HT1080 (cell line): ENCODE measurements around the gene THSD4. TPM values are rescaled to one million over a fixed set of nuclear protein-coding genes. Genes with fewer than 3 reads are reported as not detected.
"Not testable (repeated sequence)": the region's sequence is repeated elsewhere in the genome, so short reads cannot be mapped to it uniquely, and the experiment has no call there.

Experiments
- DNase-seq: peaks from one replicate; pipeline ENCODE4 v3.0.0-alpha.2; 2015; ENCODE audit warnings: low read depth
- total RNA-seq: library from RNA; depleted of rRNA; stranded (reverse); fragments of >200 nt; shearing (Covaris generic); gene quantifications from 2 replicates; pipeline ENCODE4 v1.2.3, GENCODE V29; 2014

THSD4 gene
- total RNA-seq, 1 experiment from 2014 or later, result 11.8 TPM

- DNase-seq, result no peak
Measured at GRCh38 chr15:71187078-71187477, 71.8 kb downstream of the THSD4 start.

- DNase-seq, result no peak
Measured at GRCh38 chr15:71187526-71187925, 72.3 kb downstream of the THSD4 start.

- no peak for DNase-seq
Measured at GRCh38 chr15:71189718-71190117, 74.4 kb downstream of the THSD4 start.

- no peak for DNase-seq
Measured at GRCh38 chr15:71191296-71191695, 76.0 kb downstream of the THSD4 start.

GRCh38 chr15:71192816-71193215 is 77.5 kb downstream of the THSD4 start:
- no peak for DNase-seq

- no peak for DNase-seq
Measured at GRCh38 chr15:71194286-71194685, 79.0 kb downstream of the THSD4 start.

GRCh38 chr15:71195242-71195641 is 80.0 kb downstream of the THSD4 start:
- DNase-seq, result peak; percentile 47

GRCh38 chr15:71197620-71198019 is 82.3 kb downstream of the THSD4 start:
- DNase-seq, result no peak

GRCh38 chr15:71198846-71199245 is 83.6 kb downstream of the THSD4 start:
- DNase-seq, result no peak

- peak; percentile 13 for DNase-seq
Measured at GRCh38 chr15:71199384-71200351, 84.4 kb downstream of the THSD4 start.

- no peak for DNase-seq
Measured at GRCh38 chr15:71201477-71201876, 86.2 kb downstream of the THSD4 start.

GRCh38 chr15:71202712-71203111 is 87.4 kb downstream of the THSD4 start:
- DNase-seq, result no peak

- no peak for DNase-seq
Measured at GRCh38 chr15:71203586-71204474, 88.6 kb downstream of the THSD4 start.

GRCh38 chr15:71207141-71207540 is 91.9 kb downstream of the THSD4 start:
- DNase-seq, result no peak

GRCh38 chr15:71212146-71212545 is 96.9 kb downstream of the THSD4 start:
- DNase-seq, result no peak

GRCh38 chr15:71213943-71214342 is 98.7 kb downstream of the THSD4 start:
- DNase-seq, result not testable (repeated sequence)

GRCh38 chr15:71215126-71215894 is 100.0 kb downstream of the THSD4 start:
- DNase-seq, result no peak

- DNase-seq, result no peak
Measured at GRCh38 chr15:71218272-71218805, 103.1 kb downstream of the THSD4 start.

- DNase-seq, result no peak
Measured at GRCh38 chr15:71219101-71219500, 103.8 kb downstream of the THSD4 start.

GRCh38 chr15:71219645-71220044 is 104.4 kb downstream of the THSD4 start:
- DNase-seq, result no peak

GRCh38 chr15:71220828-71221227 is 105.6 kb downstream of the THSD4 start:
- DNase-seq, result no peak
